Hepatocyte (in vitro differentiated cells): ENCODE data around the gene RDH14. TPM values are rescaled to one million over a fixed set of nuclear protein-coding genes. Genes with fewer than 3 reads are reported as not detected.

Source experiments
- DNase-seq: peaks from one replicate; pipeline ENCODE4 v3.0.0-alpha.2; 2016; ENCODE audit warnings: low spot score
- H2AFZ ChIP-seq: fragments of 200-600 bp; sonication (generic); 2 replicates; pipeline ENCODE4 v1.6.0; 2016; ENCODE audit warnings: antibody characterized with exemption, mild to moderate bottlenecking
- H3K27ac ChIP-seq: fragments of 200-600 bp; sonication (generic); 2 replicates; pipeline ENCODE4 v1.5.1; 2016; ENCODE audit warnings: mild to moderate bottlenecking
- H3K27me3 ChIP-seq: fragments of 200-600 bp; sonication (generic); 2 replicates; pipeline ENCODE4 v1.6.1; 2016
- H3K36me3 ChIP-seq: fragments of 200-600 bp; sonication (generic); replicated peaks from 2 replicates; pipeline ENCODE4 v1.5.1; 2016; ENCODE audit warnings: low read depth; ENCODE audit not compliant: insufficient read depth
- H3K4me1 ChIP-seq: fragments of 200-600 bp; sonication (generic); 2 replicates; pipeline ENCODE4 v1.5.1; 2016; ENCODE audit warnings: mild to moderate bottlenecking, moderate library complexity; ENCODE audit not compliant: insufficient read depth
- H3K4me2 ChIP-seq: fragments of 200-600 bp; sonication (generic); 2 replicates; pipeline ENCODE4 v1.6.0; 2016
- H3K4me3 ChIP-seq: fragments of 200-600 bp; sonication (generic); 2 replicates; pipeline ENCODE4 v1.5.1; 2016; ENCODE audit warnings: mild to moderate bottlenecking
- H3K79me2 ChIP-seq: fragments of 200-600 bp; sonication (generic); 2 replicates; pipeline ENCODE4 v1.6.0; 2017; ENCODE audit warnings: mild to moderate bottlenecking
- H3K9me2 ChIP-seq: fragments of 200-600 bp; sonication (generic); replicated peaks from 2 replicates; pipeline ENCODE4 v1.6.0; 2017; ENCODE audit warnings: mild to moderate bottlenecking; ENCODE audit not compliant: insufficient read depth
- H3K9me3 ChIP-seq: fragments of 200-600 bp; sonication (generic); 2 replicates; pipeline ENCODE4 v1.5.1; 2016; ENCODE audit warnings: low read depth, mild to moderate bottlenecking
- H4K20me1 ChIP-seq: fragments of 200-600 bp; sonication (generic); 2 replicates; pipeline ENCODE4 v1.6.0; 2016; ENCODE audit warnings: mild to moderate bottlenecking; ENCODE audit not compliant: insufficient read depth, poor library complexity, severe bottlenecking
- EZH2 ChIP-seq: fragments of 200-600 bp; sonication (generic); IDR thresholded peaks from 2 replicates; pipeline ENCODE4 v1.6.1; 2016; ENCODE audit warnings: antibody characterized with exemption, mild to moderate bottlenecking, borderline replicate concordance
- EZH2phosphoT487 ChIP-seq: fragments of 200-600 bp; sonication (generic); IDR thresholded peaks from one replicate; pipeline ENCODE4 v1.6.1; 2018; ENCODE audit warnings: antibody characterized with exemption, mild to moderate bottlenecking, low read depth, moderate library complexity; ENCODE audit not compliant: unreplicated experiment, severe bottlenecking
- WGBS: methylation state at CpG from one replicate; pipeline ENCODE4 v1.1.6; 2016; ENCODE audit warnings: low lambda C conversion rate; ENCODE audit errors: missing lambda C conversion rate; 5-methylcytosine and 5-hydroxymethylcytosine counted together
- polyA plus RNA-seq: library from polyadenylated mRNA; unstranded; fragments of >200 nt; fragmentation: Nextera tagmentation; extraction: Ambion mirVana; gene quantifications from 2 replicates; pipeline ENCODE4 v1.2.1, GENCODE V29; 2016
- total RNA-seq: library from RNA; depleted of rRNA; stranded (reverse); fragments of >200 nt; gene quantifications from 2 replicates; pipeline ENCODE4 v1.2.3, GENCODE V29; 2014
- TF ChIP-seq, protein P1 (sequence below): fragments of 200-600 bp; sonication (generic); IDR thresholded peaks from 2 replicates; pipeline ENCODE4 v1.5.1; 2016; ENCODE audit warnings: antibody characterized with exemption, mild to moderate bottlenecking; ENCODE audit not compliant: poor library complexity

RDH14 gene
- total and polyA plus RNA-seq, 2 experiments from 2014 or later = 38.2 to 46.5 TPM

DNA sequence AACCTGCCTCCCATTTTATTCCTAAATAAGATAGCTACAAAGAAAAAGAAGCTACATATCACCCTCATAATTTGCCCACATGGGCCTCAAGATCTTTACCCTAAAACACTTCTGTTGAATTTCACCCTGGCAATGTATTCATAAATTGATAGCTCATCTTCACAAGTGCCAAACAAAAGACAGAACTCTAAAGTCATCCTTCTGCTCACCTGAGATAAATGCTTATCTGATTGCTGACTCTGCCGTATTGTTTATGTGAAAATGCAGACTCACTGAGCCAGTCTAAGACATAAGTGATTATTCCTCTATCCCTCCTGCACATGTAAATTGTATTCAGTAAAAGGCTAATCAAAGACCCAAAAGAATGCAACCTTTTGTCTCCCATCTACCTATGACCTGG lies 2.0 kb downstream of the RDH14 start:
- H2AFZ ChIP-seq = no peak overlapping the region
- no peak for DNase-seq
- no peaks in the 10 kb centered on the region for H3K27me3 ChIP-seq
- H3K79me2 ChIP-seq = peaks cover 54% of the 10 kb centered on the region
- 46% methylated on average over 1 of the region's 1 CpG for WGBS
- no peaks in the 10 kb centered on the region for H3K9me3 ChIP-seq
- no peak for TF ChIP-seq EZH2
- TF ChIP-seq EZH2phosphoT487 = no peak
- TF ChIP-seq, protein P1, sequence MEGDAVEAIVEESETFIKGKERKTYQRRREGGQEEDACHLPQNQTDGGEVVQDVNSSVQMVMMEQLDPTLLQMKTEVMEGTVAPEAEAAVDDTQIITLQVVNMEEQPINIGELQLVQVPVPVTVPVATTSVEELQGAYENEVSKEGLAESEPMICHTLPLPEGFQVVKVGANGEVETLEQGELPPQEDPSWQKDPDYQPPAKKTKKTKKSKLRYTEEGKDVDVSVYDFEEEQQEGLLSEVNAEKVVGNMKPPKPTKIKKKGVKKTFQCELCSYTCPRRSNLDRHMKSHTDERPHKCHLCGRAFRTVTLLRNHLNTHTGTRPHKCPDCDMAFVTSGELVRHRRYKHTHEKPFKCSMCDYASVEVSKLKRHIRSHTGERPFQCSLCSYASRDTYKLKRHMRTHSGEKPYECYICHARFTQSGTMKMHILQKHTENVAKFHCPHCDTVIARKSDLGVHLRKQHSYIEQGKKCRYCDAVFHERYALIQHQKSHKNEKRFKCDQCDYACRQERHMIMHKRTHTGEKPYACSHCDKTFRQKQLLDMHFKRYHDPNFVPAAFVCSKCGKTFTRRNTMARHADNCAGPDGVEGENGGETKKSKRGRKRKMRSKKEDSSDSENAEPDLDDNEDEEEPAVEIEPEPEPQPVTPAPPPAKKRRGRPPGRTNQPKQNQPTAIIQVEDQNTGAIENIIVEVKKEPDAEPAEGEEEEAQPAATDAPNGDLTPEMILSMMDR = no peak
- H3K4me3 ChIP-seq = no peak overlapping the region
- H3K27ac ChIP-seq = no peak overlapping the region
- peak overlapping the region; percentile 88 for H3K4me2 ChIP-seq
- no peaks in the 10 kb centered on the region for H3K9me2 ChIP-seq
- peaks cover 17% of the 10 kb centered on the region for H3K4me1 ChIP-seq
- no peaks in the 10 kb centered on the region for H3K36me3 ChIP-seq
- H4K20me1 ChIP-seq = peaks cover 4% of the 10 kb centered on the region

DNA sequence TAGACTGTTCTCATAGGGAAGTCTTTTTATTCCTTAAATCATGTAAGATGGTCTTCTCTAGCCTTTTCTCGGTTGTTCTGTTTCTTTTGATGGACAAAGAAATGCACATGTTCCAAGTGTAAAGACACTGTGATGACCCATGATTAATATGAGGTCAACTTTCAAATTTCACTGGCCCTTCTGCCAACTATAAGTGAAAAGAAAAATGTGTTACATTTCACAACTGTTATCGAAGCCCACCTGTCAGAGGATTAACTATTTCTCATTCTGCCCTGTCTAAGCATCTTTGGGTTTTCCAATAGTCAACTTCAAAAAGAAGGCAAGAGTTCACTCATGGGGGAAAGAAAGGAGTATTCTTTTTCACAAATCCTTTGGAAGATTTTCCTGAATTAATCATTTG lies 3.3 kb downstream of the RDH14 start:
- Histone ChIP-seq H3K4me3 (no peak overlapping the region), H2AFZ (no peak overlapping the region), H3K27ac (no peak overlapping the region), H3K27me3 (no peaks in the 10 kb centered on the region), H3K9me3 (no peaks in the 10 kb centered on the region), H3K36me3 (no peaks in the 10 kb centered on the region), H4K20me1 (peaks cover 4% of the 10 kb centered on the region), H3K4me1 (peaks cover 18% of the 10 kb centered on the region), H3K79me2 (peaks cover 54% of the 10 kb centered on the region), H3K9me2 (no peaks in the 10 kb centered on the region), H3K4me2 (no peak overlapping the region)
- 93% methylated on average over 2 of the region's 2 CpGs for WGBS
- DNase-seq = no peak
- no peak for TF ChIP-seq EZH2phosphoT487
- TF ChIP-seq, protein P1 = no peak
- TF ChIP-seq EZH2 = no peak

DNA sequence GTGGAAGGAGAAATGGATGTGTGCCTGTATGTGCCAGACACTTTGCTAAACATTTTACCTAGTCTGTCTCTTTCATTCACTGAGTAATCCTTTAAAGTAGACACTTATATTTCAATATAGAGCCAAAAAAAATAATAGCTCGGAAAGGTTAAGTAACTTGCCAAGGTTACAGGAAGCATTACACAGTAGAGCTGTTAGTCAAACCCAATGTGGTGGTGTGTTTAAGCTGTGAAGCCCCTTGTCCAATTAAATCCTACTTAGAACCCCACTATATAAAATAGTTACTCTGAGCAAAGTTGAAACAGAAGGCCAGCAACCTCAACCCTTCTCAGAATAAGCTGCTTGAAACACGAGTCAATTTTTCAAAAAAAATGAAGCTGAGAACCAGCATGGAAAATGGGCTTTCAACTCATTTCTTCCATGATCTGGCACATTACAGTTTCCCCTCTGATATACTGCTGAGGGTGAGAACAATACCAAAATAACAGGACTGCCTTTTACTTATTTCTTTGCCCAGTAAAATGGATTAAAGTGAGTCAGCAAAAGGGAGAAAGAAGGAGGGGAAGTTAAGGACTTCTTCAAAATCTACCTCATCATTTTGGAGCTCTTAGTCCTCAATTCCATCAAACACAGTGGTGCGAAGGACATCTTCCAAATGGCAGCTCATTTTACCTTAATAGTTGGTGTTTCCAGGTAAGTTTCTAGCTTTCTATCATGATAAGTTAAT lies 7.9 kb downstream of the RDH14 start:
- Histone ChIP-seq H3K36me3 (no peaks in the 10 kb centered on the region), H3K4me3 (no peak overlapping the region), H3K9me3 (no peaks in the 10 kb centered on the region), H3K27me3 (no peaks in the 10 kb centered on the region), H3K9me2 (no peaks in the 10 kb centered on the region), H3K79me2 (peaks cover 32% of the 10 kb centered on the region), H4K20me1 (no peaks in the 10 kb centered on the region), H3K4me2 (no peak overlapping the region), H3K4me1 (peaks cover 4% of the 10 kb centered on the region), H3K27ac (peak overlapping the region; percentile 35), H2AFZ (no peak overlapping the region)
- no peak for TF ChIP-seq EZH2phosphoT487
- TF ChIP-seq EZH2 = no peak
- TF ChIP-seq, protein P1 = no peak
- 91% methylated on average over 3 of the region's 3 CpGs for WGBS
- no peak for DNase-seq

DNA sequence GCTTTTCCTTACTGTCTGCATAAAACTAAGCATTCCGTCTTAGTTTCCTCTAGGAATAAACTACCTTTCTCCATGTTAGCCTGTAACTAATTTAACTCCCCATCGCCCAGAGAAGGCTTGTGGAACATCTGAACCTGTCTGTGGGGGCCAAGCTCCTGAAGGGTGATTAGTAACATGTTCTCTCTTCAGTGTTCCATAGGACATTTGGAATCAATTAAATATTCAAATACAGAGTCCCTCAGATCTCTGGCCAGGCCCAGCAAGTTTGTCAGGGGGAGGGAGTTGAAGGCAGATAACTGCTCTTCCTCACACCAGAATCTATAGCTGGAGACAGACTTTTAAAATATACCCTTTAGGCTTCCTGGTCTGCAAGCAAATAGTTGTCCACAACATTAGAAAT lies 8.8 kb downstream of the RDH14 start:
- Histone ChIP-seq H3K9me3 (no peaks in the 10 kb centered on the region), H3K4me3 (no peak overlapping the region), H3K9me2 (no peaks in the 10 kb centered on the region), H3K4me1 (peaks cover 4% of the 10 kb centered on the region), H2AFZ (no peak overlapping the region), H4K20me1 (no peaks in the 10 kb centered on the region), H3K4me2 (peak overlapping the region; percentile 8), H3K36me3 (no peaks in the 10 kb centered on the region), H3K27ac (peak overlapping the region; percentile 35), H3K79me2 (peaks cover 25% of the 10 kb centered on the region), H3K27me3 (no peaks in the 10 kb centered on the region)
- no peak for TF ChIP-seq EZH2
- TF ChIP-seq EZH2phosphoT487 = no peak
- TF ChIP-seq, protein P1 = no peak
- WGBS = 48% methylated on average over 2 of the region's 2 CpGs
- no peak for DNase-seq
